IMR-90 (cell line): Measurements from ENCODE around the gene MICAL2. TPM values are rescaled to one million over a fixed set of nuclear protein-coding genes. Genes with fewer than 3 reads are reported as not detected.

Source experiments
- ATAC-seq: fragments of 200-7000 bp; cut with Tn5 transposase; 2 replicates; pipeline ENCODE4 v1.9.1; 2020; ENCODE audit warnings: low read depth, mild to moderate bottlenecking, moderate library complexity
- BruUV-seq: library from RNA; stranded (reverse); fragments of 400-500 nt; replicated peaks from 2 replicates; lab custom pipeline; 2021; lab: Mats Ljungman, UMichigan
- CTCF ChIA-PET: fragments of 300-600 bp; formaldehyde crosslinking; extraction: SDS; loops from one replicate; lab custom pipeline; 2021; ENCODE audit warnings: antibody characterized with exemption; lab: Yijun Ruan, JAX
- POLR2A ChIA-PET: fragments of 300-600 bp; sonication (Branson Sonifier 250); formaldehyde crosslinking; loops from one replicate; lab custom pipeline; 2022; ENCODE audit warnings: antibody characterized with exemption; ENCODE audit not compliant: unreplicated experiment; lab: Charles Lee
- DNase-seq: peaks from one replicate; pipeline ENCODE4 v3.0.0; 2013
- H2AFZ ChIP-seq: replicated peaks from 2 replicates; pipeline ENCODE3; 2013; ENCODE audit warnings: low read length, mild to moderate bottlenecking; ENCODE audit not compliant: poor library complexity
- H2AK5ac ChIP-seq: 2 replicates; pipeline ENCODE4 v1.6.1; 2013; ENCODE audit warnings: low read depth, low read length, inconsistent platforms
- H2AK9ac ChIP-seq: replicated peaks from 2 replicates; pipeline ENCODE3; 2013; ENCODE audit warnings: mild to moderate bottlenecking, low read depth, low read length, moderate library complexity; ENCODE audit not compliant: poor library complexity
- H2BK120ac ChIP-seq: 2 replicates; pipeline ENCODE4 v1.6.1; 2013; ENCODE audit warnings: low read depth, low read length, inconsistent platforms
- H2BK15ac ChIP-seq: 3 replicates; pipeline ENCODE4 v1.6.1; 2013; ENCODE audit warnings: low read depth, low read length, inconsistent platforms
- H2BK20ac ChIP-seq: 2 replicates; pipeline ENCODE4 v1.6.1; 2013; ENCODE audit warnings: low read depth, mild to moderate bottlenecking, inconsistent platforms, low read length, moderate library complexity
- H2BK5ac ChIP-seq: 2 replicates; pipeline ENCODE4 v1.6.1; 2013; ENCODE audit warnings: mild to moderate bottlenecking, low read depth, low read length, inconsistent platforms; ENCODE audit not compliant: poor library complexity, severe bottlenecking
- H3K14ac ChIP-seq: replicated peaks from 2 replicates; pipeline ENCODE4 v1.6.1; 2013; ENCODE audit warnings: low read depth, low read length, inconsistent platforms
- H3K18ac ChIP-seq: 2 replicates; pipeline ENCODE4 v1.6.1; 2013; ENCODE audit warnings: low read depth, low read length, control low read depth
- H3K23ac ChIP-seq: 2 replicates; pipeline ENCODE4 v1.6.1; 2013; ENCODE audit warnings: low read depth, low read length, inconsistent platforms
- H3K27ac ChIP-seq: 2 replicates; pipeline ENCODE4 v1.5.1; 2013; ENCODE audit warnings: mild to moderate bottlenecking, control low read depth, low read length; ENCODE audit not compliant: insufficient read depth
- H3K27me3 ChIP-seq: 2 replicates; pipeline ENCODE4 v1.6.1; 2013; ENCODE audit warnings: low read length; ENCODE audit not compliant: control insufficient read depth, insufficient read depth
- H3K36me3 ChIP-seq: 2 replicates; pipeline ENCODE4 v1.6.1; 2013; ENCODE audit warnings: low read length, mixed read lengths; ENCODE audit not compliant: control insufficient read depth, insufficient read depth
- H3K4ac ChIP-seq: 2 replicates; pipeline ENCODE4 v1.6.1; 2013; ENCODE audit warnings: low read depth, low read length, inconsistent platforms
- H3K4me1 ChIP-seq: 2 replicates; pipeline ENCODE4 v1.6.1; 2013; ENCODE audit warnings: low read length, mixed read lengths; ENCODE audit not compliant: control insufficient read depth, insufficient read depth
- H3K4me2 ChIP-seq: 2 replicates; pipeline ENCODE4 v1.6.1; 2013; ENCODE audit warnings: low read depth, mild to moderate bottlenecking, control low read depth, low read length, moderate library complexity
- H3K4me3 ChIP-seq: 2 replicates; pipeline ENCODE4 v1.5.1; 2013; ENCODE audit warnings: low read depth, mild to moderate bottlenecking, control low read depth, low read length, moderate library complexity; ENCODE audit not compliant: insufficient read depth
- H3K56ac ChIP-seq: 2 replicates; pipeline ENCODE4 v1.6.1; 2013; ENCODE audit warnings: low read length, inconsistent platforms; ENCODE audit not compliant: insufficient read depth; ENCODE audit errors: extremely low read depth
- H3K79me1 ChIP-seq, 2 experiments: 2 replicates each; pipeline ENCODE4 v1.6.1; 2013; ENCODE audit warnings: low read length in 2 of 2, inconsistent platforms in 1 of 2, low read depth in 1 of 2
- H3K9ac ChIP-seq: 2 replicates; pipeline ENCODE4 v1.6.1; 2013; ENCODE audit warnings: low read depth, low read length, control low read depth
- H3K9me1 ChIP-seq: 2 replicates; pipeline ENCODE4 v1.6.1; 2013; ENCODE audit warnings: low read length, inconsistent platforms; ENCODE audit not compliant: insufficient read depth
- H3K9me3 ChIP-seq: 2 replicates; pipeline ENCODE4 v1.6.1; 2013; ENCODE audit warnings: low read length; ENCODE audit not compliant: control insufficient read depth, insufficient read depth
- H4K20me1 ChIP-seq: 2 replicates; pipeline ENCODE4 v1.6.1; 2013; ENCODE audit warnings: low read length, inconsistent platforms; ENCODE audit not compliant: insufficient read depth
- H4K5ac ChIP-seq: 2 replicates; pipeline ENCODE4 v1.6.1; 2013; ENCODE audit warnings: mild to moderate bottlenecking, low read depth, low read length, control low read depth
- H4K8ac ChIP-seq, 2 experiments: 2 replicates each; pipeline ENCODE4 v1.6.1; 2013; ENCODE audit warnings: low read depth in 2 of 2, low read length in 2 of 2, control low read depth in 1 of 2, inconsistent platforms in 1 of 2
- H4K91ac ChIP-seq: 2 replicates; pipeline ENCODE4 v1.6.1; 2013; ENCODE audit warnings: low read depth, low read length, inconsistent platforms; ENCODE audit not compliant: insufficient read depth
- BHLHE40 ChIP-seq: fragments of 150-350 bp; IDR thresholded peaks from 2 replicates; pipeline ENCODE4 v1.6.1; 2016; ENCODE audit warnings: mild to moderate bottlenecking, low read depth, low read length
- CEBPB ChIP-seq: IDR thresholded peaks from 2 replicates; pipeline ENCODE4 v1.6.1; 2012; ENCODE audit warnings: low read depth, low read length, improper control_type of control experiment
- CHD1 ChIP-seq: IDR thresholded peaks from 2 replicates; pipeline ENCODE4 v1.6.1; 2012; ENCODE audit warnings: low read depth, low read length, improper control_type of control experiment
- CTCF ChIP-seq: conservative IDR thresholded peaks from 2 replicates; pipeline ENCODE4 v1.5.1; 2012; ENCODE audit warnings: mild to moderate bottlenecking, low read depth, low read length, improper control_type of control experiment
- FOS ChIP-seq: fragments of 150-350 bp; IDR thresholded peaks from 2 replicates; pipeline ENCODE4 v1.6.1; 2016; ENCODE audit warnings: low read depth, low read length
- MAZ ChIP-seq: IDR thresholded peaks from 2 replicates; pipeline ENCODE4 v1.6.1; 2012; ENCODE audit warnings: low read depth, mild to moderate bottlenecking, low read length, improper control_type of control experiment, moderate library complexity, borderline replicate concordance
- MXI1 ChIP-seq: IDR thresholded peaks from 2 replicates; pipeline ENCODE4 v1.6.1; 2012; ENCODE audit warnings: low read depth, mild to moderate bottlenecking, low read length, moderate library complexity, borderline replicate concordance
- NFE2L2 ChIP-seq: fragments of 150-350 bp; IDR thresholded peaks from 2 replicates; pipeline ENCODE4 v1.6.1; 2016; ENCODE audit warnings: low read depth, mild to moderate bottlenecking, low read length
- POLR2A ChIP-seq: IDR thresholded peaks from 2 replicates; pipeline ENCODE4 v1.6.1; 2012; ENCODE audit warnings: mild to moderate bottlenecking, low read depth, low read length
- RAD21 ChIP-seq: IDR thresholded peaks from 2 replicates; pipeline ENCODE4 v1.6.1; 2012; ENCODE audit warnings: low read length, improper control_type of control experiment
- RCOR1 ChIP-seq: IDR thresholded peaks from 2 replicates; pipeline ENCODE4 v1.6.1; 2012; ENCODE audit warnings: mild to moderate bottlenecking, low read length, improper control_type of control experiment; ENCODE audit not compliant: insufficient replicate concordance
- RFX5 ChIP-seq: IDR thresholded peaks from 2 replicates; pipeline ENCODE4 v1.8.0; 2012; ENCODE audit warnings: low read depth, mild to moderate bottlenecking, low read length, moderate library complexity
- SMC3 ChIP-seq: fragments of 150-350 bp; IDR thresholded peaks from 2 replicates; pipeline ENCODE4 v1.6.1; 2016; ENCODE audit warnings: low read depth, mild to moderate bottlenecking, antibody characterized with exemption, low read length, moderate library complexity
- USF2 ChIP-seq: fragments of 150-350 bp; IDR thresholded peaks from 2 replicates; pipeline ENCODE4 v1.6.1; 2017; ENCODE audit warnings: mild to moderate bottlenecking, antibody characterized with exemption, low read length, low read depth
- WGBS, 2 experiments: methylation state at CpG; one replicate each; pipeline versions ENCODE4 v1.1.5 to v1.1.7; 2013; ENCODE audit warnings: missing lambda C conversion rate in 2 of 2; ENCODE audit not compliant: insufficient read length in 1 of 2; ENCODE audit errors: extremely low coverage in 2 of 2; 5-methylcytosine and 5-hydroxymethylcytosine counted together
- dilution Hi-C: fragments of 300-500 bp; cut with HindIII; formaldehyde crosslinking; loops from one replicate; pipeline ENCODE4 v1.14.3; 2018; ENCODE audit warnings: low sequenced_read_pairs; ENCODE audit not compliant: unreplicated experiment
- in situ Hi-C: fragments of 300-500 bp; cut with MboI; formaldehyde crosslinking; loops from 3 replicates; pipeline ENCODE4 v1.14.3; 2019; ENCODE audit warnings: low sequenced_read_pairs, inconsistent platforms, mixed read lengths
- intact Hi-C: fragments of 100-400 bp; cut with micrococcal nuclease; formaldehyde crosslinking; loops from 2 replicates; pipeline ENCODE4 v1.10.0; 2022
- polyA plus RNA-seq, 3 experiments: library from polyadenylated mRNA; depleted of rRNA; stranded (reverse); fragments of >200 nt; gene quantifications; 2 replicates each; pipeline ENCODE4 v1.2.3, GENCODE V29; 2012; ENCODE audit warnings: low replicate concordance in 1 of 3
- total RNA-seq: library from RNA; depleted of rRNA; stranded (reverse); fragments of >200 nt; gene quantifications from 2 replicates; pipeline ENCODE4 v1.2.3, GENCODE V29; 2012

MICAL2 gene
- total and polyA plus RNA-seq, 2 of the 4 experiments (the other 2 are of a cell fraction) = 170 to 336 TPM

GRCh38 chr11:12123273-12123672 lies 12.9 kb downstream of the MICAL2 start:
- Histone ChIP-seq H3K4me1 (peaks cover 67% of the 10 kb centered on the region), H3K9me3 (no peaks in the 10 kb centered on the region), H2AK9ac (no peak overlapping the region), H2AFZ (no peak overlapping the region), H3K56ac (no peak overlapping the region), H4K20me1 (peaks cover 79% of the 10 kb centered on the region), H3K9me1 (peaks cover 68% of the 10 kb centered on the region), H2AK5ac (no peak overlapping the region), H3K27ac (peak overlapping the region; percentile 65; the same call in 1 of the 2 replicates), H3K27me3 (no peaks in the 10 kb centered on the region), H2BK120ac (peak overlapping the region; percentile 81), H3K79me1 (peaks cover 31 to 92% of the 10 kb centered on the region in 2 experiments), H3K4ac (peak overlapping the region; percentile 60), H3K9ac (peak overlapping the region; percentile 44), H3K14ac (peak overlapping the region; percentile 75; the same call in 1 of the 2 replicates), H3K4me2 (0 out of 2 replicates have a peak overlapping the region, but pooled peaks have one; percentile 11), H3K23ac (0 out of 2 replicates have a peak overlapping the region, but pooled peaks have one; percentile 86), H2BK15ac (peak overlapping the region; percentile 69; the same call in 1 of the 3 replicates), H4K5ac (peak overlapping the region; percentile 60; the same call in 1 of the 2 replicates), H3K18ac (peak overlapping the region; percentile 30), H4K91ac (peak overlapping the region; percentile 20; the same call in 1 of the 2 replicates), H3K4me3 (no peak overlapping the region), H4K8ac (peak overlapping the region; percentile 14 to 28; a peak in 1 of 4 replicates), H3K36me3 (peaks cover 2% of the 10 kb centered on the region; the same call in 1 of the 2 replicates), H2BK5ac (peak overlapping the region; percentile 39), H2BK20ac (peak overlapping the region; percentile 92; the same call in 1 of the 2 replicates)
- no TSS peak for BruUV-seq
- intact Hi-C loops = no loop called here
- DNase-seq (peak; percentile 85), ATAC-seq (no peak)
- TF ChIP-seq RCOR1 (no peak), CHD1 (no peak), RAD21 (no peak), SMC3 (no peak), MXI1 (no peak), FOS (peak; percentile 70; the same call in 1 of the 2 replicates), MAZ (no peak), BHLHE40 (no peak), USF2 (peak; percentile 63), RFX5 (no peak), NFE2L2 (no peak), POLR2A (no peak), CEBPB (peak; percentile 90), CTCF (no peak)
- CTCF ChIA-PET = interaction anchor here (0.8 to 1.2 kb wide), 2 partner anchors 36 to 159 kb away, joined by 3 to 4 read pairs; no protein-coding TSS in a partner anchor
- no CpG with 5 or more reads among the region's 4 CpGs for WGBS, 2 experiments
- POLR2A ChIA-PET = no interaction called here
- dilution Hi-C loops = no loop called here
- in situ Hi-C loops = no loop called here
